Lung (tissue), 12 donors: ENCODE measurements around the gene TTYH3. TPM values are rescaled to one million over a fixed set of nuclear protein-coding genes. Genes with fewer than 3 reads are reported as not detected.

Experiments used
- ATAC-seq: fragments of 200-7000 bp; cut with Tn5 transposase; one replicate; pipeline ENCODE4 v1.9.1; 2020; ENCODE audit warnings: moderate number of reproducible peaks; ENCODE audit not compliant: insufficient read depth, low FRiP score
- DNase-seq, 3 donors: peaks; one replicate each; pipeline ENCODE4 v3.0.0-alpha.2; 2013 to 2017
- H3K27ac ChIP-seq, 2 donors: one replicate each; pipeline ENCODE4 v1.5.1; 2013; ENCODE audit warnings: mild to moderate bottlenecking in 2 of 2, moderate library complexity in 2 of 2, control low read depth in 1 of 2, inconsistent platforms in 1 of 2, low read depth in 1 of 2, low read length in 1 of 2
- H3K27me3 ChIP-seq, 3 donors: one replicate each; pipeline ENCODE4 v1.5.1; 2013; ENCODE audit warnings: low read length in 2 of 3; ENCODE audit not compliant: control insufficient read depth in 3 of 3, insufficient read depth in 3 of 3
- H3K36me3 ChIP-seq, 4 donors: one replicate each; pipeline ENCODE4 v1.5.1; 2013; ENCODE audit warnings: low read length in 4 of 4, mild to moderate bottlenecking in 1 of 4, moderate library complexity in 1 of 4; ENCODE audit not compliant: control insufficient read depth in 4 of 4, insufficient read depth in 4 of 4
- H3K4me1 ChIP-seq, 5 donors: one replicate each; pipeline ENCODE4 v1.5.1; 2013; ENCODE audit warnings: low read length in 5 of 5, mild to moderate bottlenecking in 2 of 5, moderate library complexity in 1 of 5; ENCODE audit not compliant: control insufficient read depth in 5 of 5, insufficient read depth in 5 of 5
- H3K4me3 ChIP-seq: one replicate; pipeline ENCODE4 v1.5.1; 2013; ENCODE audit warnings: mild to moderate bottlenecking, control low read depth, moderate library complexity
- H3K9ac ChIP-seq, 2 donors: one replicate each; pipeline ENCODE4 v1.5.1; 2013; ENCODE audit warnings: low read length in 2 of 2, control low read depth in 1 of 2; ENCODE audit not compliant: insufficient read depth in 1 of 2
- H3K9me3 ChIP-seq, 4 donors: one replicate each; pipeline ENCODE4 v1.5.1; 2013; ENCODE audit warnings: low read length in 3 of 4, mild to moderate bottlenecking in 1 of 4, moderate library complexity in 1 of 4; ENCODE audit not compliant: control insufficient read depth in 4 of 4, insufficient read depth in 3 of 4
- CTCF ChIP-seq: IDR thresholded peaks from 2 replicates; pipeline ENCODE4 v1.5.1; 2012; ENCODE audit warnings: mild to moderate bottlenecking; ENCODE audit errors: control extremely low read depth, extremely low read depth
- WGBS, 2 donors: extraction: QIAGEN DNeasy Blood & Tissue Kit; methylation state at CpG; one replicate each; pipeline ENCODE4 v1.1.7; 2013; 5-methylcytosine and 5-hydroxymethylcytosine counted together
- polyA plus RNA-seq, 2 donors: library from polyadenylated mRNA; stranded (reverse); fragments of 200-250 nt; gene quantifications; one replicate each; pipeline ENCODE4 v1.2.1, GENCODE V29; 2013
- total RNA-seq, 2 donors: library from RNA; depleted of rRNA in 1 of 2; stranded (reverse); fragments of >200 nt in 1 of 2; gene quantifications; one replicate each; pipeline ENCODE4 v1.2.1, GENCODE V29; 2014 to 2021
- donor health status: control.
- donor health status: control.
- donor health status: Bipolar disorder and iron deficiency.
- donor health status: healthy.
- donor health status: DM: yes; HTN: yes; CAD: no.

The TTYH3 gene
- total and polyA plus RNA-seq, 4 donors, result 14.3 to 74.0 (median 55.8) TPM

GRCh38 chr7:2706685-2707126 lies 74.9 kb downstream of the TTYH3 start:
- no peaks in the 10 kb centered on the region for H3K27me3 ChIP-seq
- peaks cover 0 to 9% (median 2%) of the 10 kb centered on the region in 5 donors for H3K4me1 ChIP-seq
- TF ChIP-seq CTCF, result no peak
- peaks cover 0 to 4% (median 0%) of the 10 kb centered on the region in 4 donors for H3K36me3 ChIP-seq
- DNase-seq (peak; percentile 59 to 62 (median 60)), ATAC-seq (no peak)
- H3K4me3 ChIP-seq, result no peak overlapping the region
- no peaks in the 10 kb centered on the region for H3K9me3 ChIP-seq
- WGBS, 2 donors, result 70 to 76% methylated on average over 6 of the region's 6 CpGs
- H3K9ac ChIP-seq, result no peak overlapping the region
- no peak overlapping the region for H3K27ac ChIP-seq

DNA sequence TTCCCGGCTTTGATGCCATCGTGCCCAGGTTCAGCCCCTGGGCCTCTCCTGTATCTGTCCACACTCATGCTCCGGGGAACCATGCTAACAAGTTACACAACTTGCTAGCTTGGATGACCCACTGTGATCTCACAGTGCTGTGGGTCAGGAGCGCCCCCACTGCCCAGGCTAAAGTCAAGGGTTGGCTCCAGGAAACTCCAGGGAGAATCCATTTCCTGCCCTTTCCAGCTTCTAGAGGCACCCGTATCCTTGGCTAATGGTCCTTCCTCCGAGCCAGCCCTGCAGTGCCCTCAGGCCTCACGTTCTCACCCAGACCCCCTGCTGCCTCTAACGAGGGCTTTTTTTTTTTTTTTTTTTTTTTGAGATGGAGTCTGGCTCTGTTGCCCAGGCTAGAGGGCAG lies 75.7 kb downstream of the TTYH3 start:
- 72 to 73% methylated on average over 8 of the region's 8 CpGs for WGBS, 2 donors
- no peak for DNase-seq
- H3K9me3 ChIP-seq, result no peaks in the 10 kb centered on the region
- peaks cover 0 to 7% (median 6%) of the 10 kb centered on the region in 5 donors for H3K4me1 ChIP-seq
- H3K27ac ChIP-seq, result no peak overlapping the region
- no peak overlapping the region for H3K9ac ChIP-seq
- peaks cover 0 to 4% (median 0%) of the 10 kb centered on the region in 4 donors for H3K36me3 ChIP-seq
- ATAC-seq, result no peak
- H3K27me3 ChIP-seq, result no peaks in the 10 kb centered on the region
- no peak overlapping the region for H3K4me3 ChIP-seq
- no peak for TF ChIP-seq CTCF

DNA sequence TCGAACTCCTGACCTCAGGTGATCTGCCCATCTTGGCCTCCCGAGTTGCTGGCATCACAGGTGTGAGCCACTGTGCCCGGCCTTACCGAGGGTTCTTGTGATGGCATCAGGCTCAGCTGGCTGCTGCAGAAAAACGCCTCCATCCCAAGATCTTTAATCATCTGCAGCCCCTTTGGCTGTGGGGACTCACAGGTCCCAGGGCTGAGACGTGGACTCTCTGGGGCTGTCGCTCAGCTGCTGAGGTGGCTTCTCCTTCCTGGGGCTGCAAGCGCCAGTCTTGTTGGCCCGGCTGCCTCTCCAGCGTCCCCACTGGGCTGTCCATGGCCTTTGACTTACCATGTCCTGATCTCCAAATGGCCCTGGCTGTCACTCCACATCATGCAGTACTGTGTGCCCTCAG lies 76.3 kb downstream of the TTYH3 start:
- Histone ChIP-seq H3K9ac (no peak overlapping the region), H3K9me3 (no peaks in the 10 kb centered on the region), H3K4me1 (peaks cover 0 to 11% (median 8%) of the 10 kb centered on the region in 5 donors), H3K36me3 (peaks cover 0 to 4% (median 0%) of the 10 kb centered on the region in 4 donors), H3K27me3 (no peaks in the 10 kb centered on the region), H3K27ac (no peak overlapping the region), H3K4me3 (no peak overlapping the region)
- WGBS, 2 donors, result 90 to 96% methylated on average over 10 of the region's 10 CpGs
- DNase-seq, result no peak
- no peak for TF ChIP-seq CTCF
- ATAC-seq, result no peak
